Vagina (tissue), 2 donors: ENCODE results near the gene DPP10. TPM values are rescaled to one million over a fixed set of nuclear protein-coding genes. Genes with fewer than 3 reads are reported as not detected.

Experiments used
- DNase-seq, 2 donors: peaks; one replicate each; pipeline ENCODE4 v3.0.0-alpha.2; 2017; ENCODE audit errors: extremely low spot score in 2 of 2
- H3K27ac ChIP-seq: fragments of 200-600 bp; sonication (generic); one replicate; pipeline ENCODE4 v1.5.1; 2019
- H3K27me3 ChIP-seq: fragments of 200-600 bp; sonication (generic); one replicate; pipeline ENCODE4 v1.5.1; 2019
- H3K36me3 ChIP-seq, 2 donors: fragments of 200-600 bp; sonication (generic); one replicate each; pipeline ENCODE4 v1.5.1; 2017 to 2019
- H3K4me1 ChIP-seq: fragments of 200-600 bp; sonication (generic); one replicate; pipeline ENCODE4 v1.5.1; 2019
- H3K4me3 ChIP-seq, 2 donors: fragments of 200-600 bp; sonication (generic); 1 replicate in 1 of 2; 2 replicates in 1 of 2; pipeline ENCODE4 v1.5.1; 2016 to 2019
- H3K9me3 ChIP-seq: fragments of 200-600 bp; sonication (generic); one replicate; pipeline ENCODE4 v1.5.1; 2019
- POLR2A ChIP-seq, 2 donors: fragments of 450-650 bp; IDR thresholded peaks; one replicate each; pipeline ENCODE4 v1.6.1; 2017; ENCODE audit warnings: antibody characterized with exemption in 2 of 2, mild to moderate bottlenecking in 2 of 2, moderate library complexity in 2 of 2
- POLR2AphosphoS5 ChIP-seq, 2 donors: sonication (generic); formaldehyde crosslinking; IDR thresholded peaks; one replicate each; pipeline ENCODE4 v1.9.0; 2017; ENCODE audit warnings: antibody characterized with exemption in 2 of 2, mild to moderate bottlenecking in 2 of 2, low read depth in 1 of 2; ENCODE audit not compliant: insufficient read depth in 1 of 2
- intact Hi-C: fragments of 100-400 bp; cut with DNase I; formaldehyde crosslinking; loops from one replicate; pipeline ENCODE4 v1.15.1; 2023
- total RNA-seq: library from RNA; depleted of rRNA; stranded (reverse); fragments of >200 nt; gene quantifications from one replicate; pipeline ENCODE4 v1.2.3, GENCODE V29; 2016
- TF ChIP-seq, protein P1 (sequence below), 3 experiments: fragments of 450-650 bp in 2 of 3; fragments of 200-600 bp in 1 of 3; sonication (generic) in 1 of 3; IDR thresholded peaks; one replicate each; pipeline ENCODE4 v1.5.1; 2017 to 2019; ENCODE audit warnings: antibody characterized with exemption in 3 of 3, mild to moderate bottlenecking in 2 of 3, moderate library complexity in 2 of 3

DPP10 gene
- total RNA-seq, 1 donor from 2014 or later = not detected

DNA sequence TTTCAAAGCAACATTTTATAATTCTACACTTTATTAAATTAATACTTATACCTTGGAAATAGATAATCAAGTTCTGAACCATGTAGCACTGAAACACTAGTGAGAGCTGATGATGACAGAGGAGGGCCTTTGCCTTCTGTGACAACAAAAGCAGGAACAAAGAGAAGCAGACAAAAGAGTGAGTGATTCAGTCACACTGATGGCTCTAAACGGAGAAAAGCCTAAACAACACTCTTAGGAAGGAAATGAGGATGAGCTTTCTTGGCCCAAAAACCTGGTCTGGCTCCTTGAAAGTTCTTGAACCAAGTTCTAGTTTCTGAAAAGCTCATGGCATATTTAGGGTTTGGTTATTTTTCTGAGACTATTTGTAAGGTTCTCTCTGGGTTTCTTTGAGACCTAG, 271.9 kb downstream of the DPP10 start:
- no peak overlapping the region for H3K4me3 ChIP-seq
- no peaks in the 10 kb centered on the region for H3K9me3 ChIP-seq
- H3K27ac ChIP-seq = no peak overlapping the region
- intact Hi-C loops = no loop called here
- no peak for TF ChIP-seq POLR2A (IDR thresholded peaks at IDR 0.05)
- TF ChIP-seq, protein P1, sequence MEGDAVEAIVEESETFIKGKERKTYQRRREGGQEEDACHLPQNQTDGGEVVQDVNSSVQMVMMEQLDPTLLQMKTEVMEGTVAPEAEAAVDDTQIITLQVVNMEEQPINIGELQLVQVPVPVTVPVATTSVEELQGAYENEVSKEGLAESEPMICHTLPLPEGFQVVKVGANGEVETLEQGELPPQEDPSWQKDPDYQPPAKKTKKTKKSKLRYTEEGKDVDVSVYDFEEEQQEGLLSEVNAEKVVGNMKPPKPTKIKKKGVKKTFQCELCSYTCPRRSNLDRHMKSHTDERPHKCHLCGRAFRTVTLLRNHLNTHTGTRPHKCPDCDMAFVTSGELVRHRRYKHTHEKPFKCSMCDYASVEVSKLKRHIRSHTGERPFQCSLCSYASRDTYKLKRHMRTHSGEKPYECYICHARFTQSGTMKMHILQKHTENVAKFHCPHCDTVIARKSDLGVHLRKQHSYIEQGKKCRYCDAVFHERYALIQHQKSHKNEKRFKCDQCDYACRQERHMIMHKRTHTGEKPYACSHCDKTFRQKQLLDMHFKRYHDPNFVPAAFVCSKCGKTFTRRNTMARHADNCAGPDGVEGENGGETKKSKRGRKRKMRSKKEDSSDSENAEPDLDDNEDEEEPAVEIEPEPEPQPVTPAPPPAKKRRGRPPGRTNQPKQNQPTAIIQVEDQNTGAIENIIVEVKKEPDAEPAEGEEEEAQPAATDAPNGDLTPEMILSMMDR (IDR thresholded peaks at IDR 0.05) = no peak
- TF ChIP-seq POLR2AphosphoS5 (IDR thresholded peaks at IDR 0.05; ENCODE audit: insufficient read depth in 1 of 2, low read depth in 1 of 2) = no peak
- H3K36me3 ChIP-seq = no peaks in the 10 kb centered on the region
- no peaks in the 10 kb centered on the region for H3K27me3 ChIP-seq
- no peaks in the 10 kb centered on the region for H3K4me1 ChIP-seq
- DNase-seq = no peak

DNA sequence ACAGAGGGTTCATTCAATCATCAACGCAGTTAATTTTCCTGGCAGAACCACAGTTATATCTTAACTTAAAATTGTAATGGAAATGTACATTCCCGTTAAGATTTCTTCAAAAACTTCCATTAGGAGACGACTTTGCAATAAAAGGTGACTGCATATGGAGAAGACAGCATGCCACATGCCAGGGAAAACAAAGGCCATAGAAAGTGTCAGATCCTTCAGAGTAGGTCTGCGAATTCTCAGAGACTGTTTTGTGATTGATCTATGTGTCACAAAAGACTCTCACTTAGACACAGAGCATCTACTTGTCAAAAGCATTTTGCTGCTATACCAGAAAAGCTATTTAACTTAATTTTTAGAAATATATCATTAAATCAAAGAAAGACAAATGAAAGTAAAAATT, 274.6 kb downstream of the DPP10 start:
- Histone ChIP-seq H3K9me3 (no peaks in the 10 kb centered on the region), H3K4me3 (no peak overlapping the region), H3K4me1 (no peaks in the 10 kb centered on the region), H3K27me3 (no peaks in the 10 kb centered on the region), H3K36me3 (no peaks in the 10 kb centered on the region), H3K27ac (no peak overlapping the region)
- intact Hi-C loops = no loop called here
- TF ChIP-seq, protein P1 (IDR thresholded peaks at IDR 0.05) = no peak
- TF ChIP-seq POLR2A (IDR thresholded peaks at IDR 0.05) (no peak), POLR2AphosphoS5 (IDR thresholded peaks at IDR 0.05; ENCODE audit: insufficient read depth in 1 of 2, low read depth in 1 of 2) (no peak)
- DNase-seq = no peak

DNA sequence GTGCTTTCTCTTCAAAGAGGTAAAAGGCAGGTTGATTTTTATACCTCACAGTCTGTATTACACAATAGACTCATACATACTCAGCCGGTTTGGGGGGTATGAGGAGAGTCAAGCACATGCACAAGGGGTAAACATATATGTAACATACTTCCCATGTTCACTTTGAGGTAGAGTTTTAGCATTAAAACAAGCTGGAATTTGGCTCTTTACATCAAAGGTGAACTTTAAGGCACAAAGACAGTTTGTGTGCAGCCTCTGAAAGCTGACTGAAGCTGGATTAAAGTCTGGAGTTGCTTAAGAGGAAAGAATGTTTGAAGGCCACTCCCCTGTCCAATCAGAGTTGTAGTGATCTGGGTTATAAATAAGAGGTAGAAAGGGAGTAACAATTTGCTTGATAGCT, 282.0 kb downstream of the DPP10 start:
- no peak overlapping the region for H3K27ac ChIP-seq
- intact Hi-C loops = no loop called here
- TF ChIP-seq POLR2A (IDR thresholded peaks at IDR 0.05) = no peak
- TF ChIP-seq POLR2AphosphoS5 (IDR thresholded peaks at IDR 0.05; ENCODE audit: insufficient read depth in 1 of 2, low read depth in 1 of 2) = no peak
- TF ChIP-seq, protein P1 (IDR thresholded peaks at IDR 0.05) = no peak
- H3K4me1 ChIP-seq = no peaks in the 10 kb centered on the region
- H3K4me3 ChIP-seq = no peak overlapping the region
- no peaks in the 10 kb centered on the region for H3K36me3 ChIP-seq
- no peaks in the 10 kb centered on the region for H3K9me3 ChIP-seq
- no peaks in the 10 kb centered on the region for H3K27me3 ChIP-seq
- DNase-seq = no peak

DNA sequence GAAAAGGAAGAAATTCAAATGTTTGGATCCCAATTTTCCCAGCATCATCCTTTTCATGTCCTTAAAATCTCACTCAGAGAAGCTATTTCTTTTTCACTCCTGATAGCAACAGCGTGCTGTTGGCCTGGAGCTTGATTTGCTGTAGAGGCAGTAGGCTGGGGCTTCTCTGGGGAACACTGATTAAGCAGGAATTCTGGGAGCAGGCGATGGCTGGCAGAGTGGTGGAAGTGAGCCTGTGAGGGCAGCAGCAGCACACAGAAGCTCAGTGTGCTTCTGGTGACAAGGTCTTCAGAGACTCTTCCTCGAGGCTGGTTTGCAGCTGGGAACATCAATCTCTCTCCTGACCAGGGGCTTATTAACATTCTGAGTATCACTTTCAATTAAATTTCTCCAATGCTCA, 284.6 kb downstream of the DPP10 start:
- no peak for TF ChIP-seq POLR2A (IDR thresholded peaks at IDR 0.05)
- TF ChIP-seq POLR2AphosphoS5 (IDR thresholded peaks at IDR 0.05; ENCODE audit: insufficient read depth in 1 of 2, low read depth in 1 of 2) = no peak
- Histone ChIP-seq H3K4me3 (no peak overlapping the region), H3K9me3 (no peaks in the 10 kb centered on the region), H3K4me1 (no peaks in the 10 kb centered on the region), H3K36me3 (no peaks in the 10 kb centered on the region), H3K27ac (no peak overlapping the region), H3K27me3 (no peaks in the 10 kb centered on the region)
- no peak for DNase-seq
- intact Hi-C loops = no loop called here

DNA sequence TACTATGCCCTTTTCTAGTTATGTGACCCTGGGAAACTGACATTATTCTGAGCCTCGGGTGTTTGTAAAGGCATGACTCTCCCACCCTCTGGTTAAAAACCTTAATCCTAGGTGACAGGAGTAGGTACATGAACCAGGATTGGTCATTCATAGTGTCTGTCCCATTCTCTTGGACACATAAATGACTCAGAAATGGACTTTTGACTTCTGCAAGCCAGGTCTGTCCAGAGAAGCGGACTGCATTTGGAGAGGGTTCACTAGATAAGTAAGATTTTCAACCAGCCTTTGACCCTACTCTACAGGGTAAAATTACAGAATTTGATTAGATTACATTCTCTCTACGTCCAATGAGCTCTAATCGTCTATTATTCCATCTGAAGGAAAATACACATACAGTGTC, 285.9 kb downstream of the DPP10 start:
- H3K4me1 ChIP-seq = no peaks in the 10 kb centered on the region
- H3K36me3 ChIP-seq = no peaks in the 10 kb centered on the region
- no peak overlapping the region for H3K27ac ChIP-seq
- H3K9me3 ChIP-seq = no peaks in the 10 kb centered on the region
- DNase-seq = no peak
- intact Hi-C loops = no loop called here
- H3K27me3 ChIP-seq = no peaks in the 10 kb centered on the region
- no peak for TF ChIP-seq POLR2AphosphoS5 (IDR thresholded peaks at IDR 0.05; ENCODE audit: insufficient read depth in 1 of 2, low read depth in 1 of 2)
- TF ChIP-seq, protein P1 (IDR thresholded peaks at IDR 0.05) = no peak
- TF ChIP-seq POLR2A (IDR thresholded peaks at IDR 0.05) = no peak
- H3K4me3 ChIP-seq = no peak overlapping the region
